ENCODE measurements around the gene TBX15. TPM values are rescaled to one million over a fixed set of nuclear protein-coding genes. Genes with fewer than 3 reads are reported as not detected.

Gene TBX15
- total and polyA plus RNA-seq, 9 of the 15 experiments (the other 6 are each of a cell fraction or from before 2014, with no cell fraction given) = 0.03 to 3.4 (median 2.3) TPM

DNA sequence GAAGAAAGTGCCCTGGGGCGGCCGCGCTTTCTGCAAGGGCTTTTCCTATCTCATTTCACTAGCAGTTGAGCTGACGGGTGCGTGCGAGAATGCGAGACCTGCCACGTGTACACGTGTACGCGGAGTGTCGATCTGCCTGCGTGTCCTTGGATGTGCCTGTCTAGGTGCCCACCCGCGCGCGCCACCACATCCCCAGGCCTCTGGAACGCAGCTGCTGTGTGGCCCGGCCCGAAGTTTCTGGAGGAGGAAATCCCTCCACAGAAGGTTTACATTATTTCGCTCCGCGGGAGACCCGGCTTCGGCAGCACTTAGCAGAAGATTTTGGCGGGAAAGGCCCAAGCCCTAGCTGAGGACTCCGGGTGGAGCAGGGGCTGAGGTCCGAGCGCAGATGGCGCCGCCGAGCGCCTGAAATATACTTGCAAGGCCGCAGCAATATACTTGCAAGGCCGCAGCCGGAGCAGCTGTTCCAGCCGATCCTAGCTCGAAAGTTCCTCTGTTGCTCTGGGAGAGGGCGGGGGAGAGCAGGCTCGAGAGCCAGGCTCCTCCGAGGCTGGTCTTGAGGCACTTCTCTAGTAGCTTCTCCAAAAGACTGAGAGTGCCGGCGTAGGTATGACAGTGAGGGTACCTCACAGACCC is 3.9 kb downstream of the TBX15 start:
- Histone ChIP-seq H4K20me1 (replicated peaks; ENCODE audit: control insufficient read depth, insufficient read depth, low read length) (no peaks in the 10 kb centered on the region), H3K27me3 (ENCODE audit: control insufficient read depth in 2 of 2, insufficient read depth in 2 of 2, low read length in 2 of 2) (peaks cover 34 to 73% of the 10 kb centered on the region in 2 experiments), H3K79me2 (ENCODE audit: control insufficient read depth, insufficient read depth, low read length) (peaks cover 5% of the 10 kb centered on the region; the same call in 1 of the 3 replicates), H3K9me3 (replicated peaks; ENCODE audit: control insufficient read depth, insufficient read depth, low read depth, low read length) (no peaks in the 10 kb centered on the region), H3K9ac (ENCODE audit: insufficient read depth in 1 of 2, low read depth in 2 of 2, low read length in 2 of 2) (no peak overlapping the region; a peak in 1 of 4 replicates), H3K9me1 (ENCODE audit: control insufficient read depth, insufficient read depth, low read length) (no peaks in the 10 kb centered on the region), H3K4me2 (ENCODE audit: insufficient read depth, low read length) (no peak overlapping the region), H3K4me3 (no peak overlapping the region), H2AFZ (ENCODE audit: low read depth, low read length) (no peak overlapping the region), H3K4me1 (replicated peaks in 1 of 2; ENCODE audit: control insufficient read depth in 2 of 2, insufficient read depth in 2 of 2, low read length in 2 of 2) (peaks cover 0 to 28% of the 10 kb centered on the region in 2 experiments; a peak in 3 of 5 replicates), H3K36me3 (ENCODE audit: control insufficient read depth, insufficient read depth, low read length) (no peaks in the 10 kb centered on the region), H3K27ac (ENCODE audit: extremely low read depth, low read depth, low read length) (no peak overlapping the region)
- ChIA-PET POLR2A (interaction anchor here (1.5 kb wide), 1 partner anchor 9 kb away, joined by 3 read pairs; no protein-coding TSS in a partner anchor), CTCF (ENCODE audit: low intra/inter-chr PET ratio) (no interaction called here)
- ATAC-seq = no peak
- FAIRE-seq = no peak
- WGBS (ENCODE audit: insufficient coverage, low coverage, missing lambda C conversion rate) = 41% methylated on average over 41 of the region's 43 CpGs
- in situ Hi-C loops (cut with MboI) (no loop called here), intact Hi-C loops (cut with micrococcal nuclease) (loop anchor here (2.0 kb wide), 1 partner anchor 13 kb away; no protein-coding TSS in a partner anchor)
- peak in 1 of 4 experiments; percentile 27 for DNase-seq (ENCODE audit: extremely low read depth in 1 of 4, low spot score in 3 of 4)
- no TSS peak for BruUV-seq (replicated peaks)
- TF ChIP-seq L3MBTL2 (IDR thresholded peaks at IDR 0.05) (peak; percentile 71; the same call in 1 of the 2 replicates), ZC3H4 (CRISPR knock-in tag; IDR thresholded peaks at IDR 0.05; ENCODE audit: borderline replicate concordance) (no peak), ZNF239 (CRISPR knock-in tag; IDR thresholded peaks at IDR 0.05) (no peak), MED1 (CRISPR knock-in tag; IDR thresholded peaks at IDR 0.05; ENCODE audit: borderline replicate concordance) (no peak), ID3 (CRISPR knock-in tag; IDR thresholded peaks at IDR 0.05) (no peak), ID3 (tag; IDR thresholded peaks at IDR 0.05) (no peak)
- TF ChIP-seq, protein P1, sequence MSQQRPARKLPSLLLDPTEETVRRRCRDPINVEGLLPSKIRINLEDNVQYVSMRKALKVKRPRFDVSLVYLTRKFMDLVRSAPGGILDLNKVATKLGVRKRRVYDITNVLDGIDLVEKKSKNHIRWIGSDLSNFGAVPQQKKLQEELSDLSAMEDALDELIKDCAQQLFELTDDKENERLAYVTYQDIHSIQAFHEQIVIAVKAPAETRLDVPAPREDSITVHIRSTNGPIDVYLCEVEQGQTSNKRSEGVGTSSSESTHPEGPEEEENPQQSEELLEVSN (IDR thresholded peaks at IDR 0.05; ENCODE audit: borderline replicate concordance in 1 of 2, extremely low read depth in 1 of 2, insufficient read depth in 1 of 2, insufficient read length in 1 of 2, low read depth in 1 of 2, low read length in 1 of 2, poor library complexity in 1 of 2, severe bottlenecking in 1 of 2) = peak in 1 of 2 experiments; percentile 44
- TF ChIP-seq, protein P2, sequence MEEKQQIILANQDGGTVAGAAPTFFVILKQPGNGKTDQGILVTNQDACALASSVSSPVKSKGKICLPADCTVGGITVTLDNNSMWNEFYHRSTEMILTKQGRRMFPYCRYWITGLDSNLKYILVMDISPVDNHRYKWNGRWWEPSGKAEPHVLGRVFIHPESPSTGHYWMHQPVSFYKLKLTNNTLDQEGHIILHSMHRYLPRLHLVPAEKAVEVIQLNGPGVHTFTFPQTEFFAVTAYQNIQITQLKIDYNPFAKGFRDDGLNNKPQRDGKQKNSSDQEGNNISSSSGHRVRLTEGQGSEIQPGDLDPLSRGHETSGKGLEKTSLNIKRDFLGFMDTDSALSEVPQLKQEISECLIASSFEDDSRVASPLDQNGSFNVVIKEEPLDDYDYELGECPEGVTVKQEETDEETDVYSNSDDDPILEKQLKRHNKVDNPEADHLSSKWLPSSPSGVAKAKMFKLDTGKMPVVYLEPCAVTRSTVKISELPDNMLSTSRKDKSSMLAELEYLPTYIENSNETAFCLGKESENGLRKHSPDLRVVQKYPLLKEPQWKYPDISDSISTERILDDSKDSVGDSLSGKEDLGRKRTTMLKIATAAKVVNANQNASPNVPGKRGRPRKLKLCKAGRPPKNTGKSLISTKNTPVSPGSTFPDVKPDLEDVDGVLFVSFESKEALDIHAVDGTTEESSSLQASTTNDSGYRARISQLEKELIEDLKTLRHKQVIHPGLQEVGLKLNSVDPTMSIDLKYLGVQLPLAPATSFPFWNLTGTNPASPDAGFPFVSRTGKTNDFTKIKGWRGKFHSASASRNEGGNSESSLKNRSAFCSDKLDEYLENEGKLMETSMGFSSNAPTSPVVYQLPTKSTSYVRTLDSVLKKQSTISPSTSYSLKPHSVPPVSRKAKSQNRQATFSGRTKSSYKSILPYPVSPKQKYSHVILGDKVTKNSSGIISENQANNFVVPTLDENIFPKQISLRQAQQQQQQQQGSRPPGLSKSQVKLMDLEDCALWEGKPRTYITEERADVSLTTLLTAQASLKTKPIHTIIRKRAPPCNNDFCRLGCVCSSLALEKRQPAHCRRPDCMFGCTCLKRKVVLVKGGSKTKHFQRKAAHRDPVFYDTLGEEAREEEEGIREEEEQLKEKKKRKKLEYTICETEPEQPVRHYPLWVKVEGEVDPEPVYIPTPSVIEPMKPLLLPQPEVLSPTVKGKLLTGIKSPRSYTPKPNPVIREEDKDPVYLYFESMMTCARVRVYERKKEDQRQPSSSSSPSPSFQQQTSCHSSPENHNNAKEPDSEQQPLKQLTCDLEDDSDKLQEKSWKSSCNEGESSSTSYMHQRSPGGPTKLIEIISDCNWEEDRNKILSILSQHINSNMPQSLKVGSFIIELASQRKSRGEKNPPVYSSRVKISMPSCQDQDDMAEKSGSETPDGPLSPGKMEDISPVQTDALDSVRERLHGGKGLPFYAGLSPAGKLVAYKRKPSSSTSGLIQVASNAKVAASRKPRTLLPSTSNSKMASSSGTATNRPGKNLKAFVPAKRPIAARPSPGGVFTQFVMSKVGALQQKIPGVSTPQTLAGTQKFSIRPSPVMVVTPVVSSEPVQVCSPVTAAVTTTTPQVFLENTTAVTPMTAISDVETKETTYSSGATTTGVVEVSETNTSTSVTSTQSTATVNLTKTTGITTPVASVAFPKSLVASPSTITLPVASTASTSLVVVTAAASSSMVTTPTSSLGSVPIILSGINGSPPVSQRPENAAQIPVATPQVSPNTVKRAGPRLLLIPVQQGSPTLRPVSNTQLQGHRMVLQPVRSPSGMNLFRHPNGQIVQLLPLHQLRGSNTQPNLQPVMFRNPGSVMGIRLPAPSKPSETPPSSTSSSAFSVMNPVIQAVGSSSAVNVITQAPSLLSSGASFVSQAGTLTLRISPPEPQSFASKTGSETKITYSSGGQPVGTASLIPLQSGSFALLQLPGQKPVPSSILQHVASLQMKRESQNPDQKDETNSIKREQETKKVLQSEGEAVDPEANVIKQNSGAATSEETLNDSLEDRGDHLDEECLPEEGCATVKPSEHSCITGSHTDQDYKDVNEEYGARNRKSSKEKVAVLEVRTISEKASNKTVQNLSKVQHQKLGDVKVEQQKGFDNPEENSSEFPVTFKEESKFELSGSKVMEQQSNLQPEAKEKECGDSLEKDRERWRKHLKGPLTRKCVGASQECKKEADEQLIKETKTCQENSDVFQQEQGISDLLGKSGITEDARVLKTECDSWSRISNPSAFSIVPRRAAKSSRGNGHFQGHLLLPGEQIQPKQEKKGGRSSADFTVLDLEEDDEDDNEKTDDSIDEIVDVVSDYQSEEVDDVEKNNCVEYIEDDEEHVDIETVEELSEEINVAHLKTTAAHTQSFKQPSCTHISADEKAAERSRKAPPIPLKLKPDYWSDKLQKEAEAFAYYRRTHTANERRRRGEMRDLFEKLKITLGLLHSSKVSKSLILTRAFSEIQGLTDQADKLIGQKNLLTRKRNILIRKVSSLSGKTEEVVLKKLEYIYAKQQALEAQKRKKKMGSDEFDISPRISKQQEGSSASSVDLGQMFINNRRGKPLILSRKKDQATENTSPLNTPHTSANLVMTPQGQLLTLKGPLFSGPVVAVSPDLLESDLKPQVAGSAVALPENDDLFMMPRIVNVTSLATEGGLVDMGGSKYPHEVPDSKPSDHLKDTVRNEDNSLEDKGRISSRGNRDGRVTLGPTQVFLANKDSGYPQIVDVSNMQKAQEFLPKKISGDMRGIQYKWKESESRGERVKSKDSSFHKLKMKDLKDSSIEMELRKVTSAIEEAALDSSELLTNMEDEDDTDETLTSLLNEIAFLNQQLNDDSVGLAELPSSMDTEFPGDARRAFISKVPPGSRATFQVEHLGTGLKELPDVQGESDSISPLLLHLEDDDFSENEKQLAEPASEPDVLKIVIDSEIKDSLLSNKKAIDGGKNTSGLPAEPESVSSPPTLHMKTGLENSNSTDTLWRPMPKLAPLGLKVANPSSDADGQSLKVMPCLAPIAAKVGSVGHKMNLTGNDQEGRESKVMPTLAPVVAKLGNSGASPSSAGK (IDR thresholded peaks at IDR 0.05) = peak; percentile 80
